ENCODE data around the gene HNF4A.
"Not testable (repeated sequence)": the region's sequence is repeated elsewhere in the genome, so short reads cannot be mapped to it uniquely, and the experiment has no call there.

HNF4A gene

GRCh38 chr20:44355498-44356352 is at the start of gene HNF4A:
HNF4A (plus strand) TSS chr20:44355699; CDS start chr20:44355805, 106 bp downstream.
- DNase-seq (ENCODE audit: low read depth in 4 of 4, low spot score in 1 of 4), result no peak

- no peak for DNase-seq (ENCODE audit: low read depth in 4 of 4, low spot score in 1 of 4)
Measured at GRCh38 chr20:44306927-44307326, 48.6 kb upstream of the HNF4A start.

GRCh38 chr20:44309763-44310663 is 45.5 kb upstream of the HNF4A start:
- no peak for DNase-seq (ENCODE audit: low read depth in 4 of 4, low spot score in 1 of 4)

GRCh38 chr20:44310664-44311639 is 44.5 kb upstream of the HNF4A start, which contains the start of gene FITM2:
FITM2 (minus strand) TSS chr20:44311202; CDS start chr20:44311148, 54 bp downstream.
- DNase-seq (ENCODE audit: low read depth in 4 of 4, low spot score in 1 of 4), result peak; percentile 96 to 99 (median 98)

GRCh38 chr20:44314870-44315269 is 40.6 kb upstream of the HNF4A start:
- no peak for DNase-seq (ENCODE audit: low read depth in 4 of 4, low spot score in 1 of 4)

GRCh38 chr20:44319839-44320422 is 35.6 kb upstream of the HNF4A start:
- no peak for DNase-seq (ENCODE audit: low read depth in 4 of 4, low spot score in 1 of 4)

GRCh38 chr20:44324343-44324742 is 31.2 kb upstream of the HNF4A start:
- DNase-seq (ENCODE audit: low read depth in 4 of 4, low spot score in 1 of 4), result no peak

- peak in 2 of 4 experiments; percentile 8 to 17 for DNase-seq (ENCODE audit: low read depth in 4 of 4, low spot score in 1 of 4)
Measured at GRCh38 chr20:44326391-44327159, 28.9 kb upstream of the HNF4A start.

- not testable (repeated sequence) for DNase-seq (ENCODE audit: low read depth in 4 of 4, low spot score in 1 of 4)
Measured at GRCh38 chr20:44327748-44328147, 27.8 kb upstream of the HNF4A start.

- DNase-seq (ENCODE audit: low read depth in 4 of 4, low spot score in 1 of 4), result no peak
Measured at GRCh38 chr20:44328428-44328827, 27.1 kb upstream of the HNF4A start.

GRCh38 chr20:44331201-44331600 is 24.3 kb upstream of the HNF4A start:
- DNase-seq (ENCODE audit: low read depth in 4 of 4, low spot score in 1 of 4), result no peak

GRCh38 chr20:44334306-44334705 is 21.2 kb upstream of the HNF4A start:
- DNase-seq (ENCODE audit: low read depth in 4 of 4, low spot score in 1 of 4), result no peak

GRCh38 chr20:44334709-44335108 is 20.8 kb upstream of the HNF4A start:
- DNase-seq (ENCODE audit: low read depth in 4 of 4, low spot score in 1 of 4), result no peak

- DNase-seq (ENCODE audit: low read depth in 4 of 4, low spot score in 1 of 4), result no peak
Measured at GRCh38 chr20:44335675-44336074, 19.8 kb upstream of the HNF4A start.

- no peak for DNase-seq (ENCODE audit: low read depth in 4 of 4, low spot score in 1 of 4)
Measured at GRCh38 chr20:44336086-44336485, 19.4 kb upstream of the HNF4A start.

- DNase-seq (ENCODE audit: low read depth in 4 of 4, low spot score in 1 of 4), result no peak
Measured at GRCh38 chr20:44336725-44337380, 18.6 kb upstream of the HNF4A start, which contains the start of gene R3HDML. R3HDML (plus strand) TSS chr20:44337043; CDS start chr20:44337158, 115 bp downstream.

- no peak for DNase-seq (ENCODE audit: low read depth in 4 of 4, low spot score in 1 of 4)
Measured at GRCh38 chr20:44342248-44342647, 13.3 kb upstream of the HNF4A start.

GRCh38 chr20:44343162-44343675 is 12.3 kb upstream of the HNF4A start:
- DNase-seq (ENCODE audit: low read depth in 4 of 4, low spot score in 1 of 4), result no peak

GRCh38 chr20:44344723-44345122 is 10.8 kb upstream of the HNF4A start:
- no peak for DNase-seq (ENCODE audit: low read depth in 4 of 4, low spot score in 1 of 4)

Data from stimulated activated CD4-positive, alpha-beta T cell treated with anti-CD3 and anti-CD28 coated beads, Interleukin-1b, Interleukin-23, amount 100 ng/mL, for 24 hours (primary cell).